Activated CD8-positive, alpha-beta T cell treated with anti-CD3 and anti-CD28 coated beads for 36 hours (primary cell): Measurements from ENCODE around the gene SOS1. TPM values are rescaled to one million over a fixed set of nuclear protein-coding genes. Genes with fewer than 3 reads are reported as not detected.
A peak's percentile ranks its signal among the peaks of the same experiment; 100 is the strongest.

Source experiments
- ATAC-seq: fragments of 200-7000 bp; cut with Tn5 transposase; one replicate; pipeline ENCODE4 v1.10.0; 2021; ENCODE audit warnings: mild to moderate bottlenecking, moderate library complexity
- CTCF ChIA-PET: fragments of 350-600 bp; sonication (Branson Sonifier 250); formaldehyde crosslinking; loops from one replicate; lab custom pipeline; 2021; ENCODE audit warnings: antibody characterized with exemption; lab: Charles Lee
- POLR2A ChIA-PET: fragments of 350-600 bp; sonication (Branson Sonifier 250); formaldehyde crosslinking; loops from one replicate; lab custom pipeline; 2021; ENCODE audit warnings: antibody characterized with exemption; lab: Charles Lee
- DNase-seq: peaks from one replicate; pipeline ENCODE4 v3.0.0-alpha.2; 2020
- H3K27ac Mint-ChIP-seq: one replicate; pipeline ENCODE4 v1.8.0; 2021; ENCODE audit warnings: mild to moderate bottlenecking, mixed read lengths
- H3K27me3 Mint-ChIP-seq: one replicate; pipeline ENCODE4 v1.8.0; 2021; ENCODE audit warnings: mixed read lengths
- H3K36me3 Mint-ChIP-seq: one replicate; pipeline ENCODE4 v1.8.0; 2021; ENCODE audit warnings: low read depth, mixed read lengths
- H3K4me1 Mint-ChIP-seq: one replicate; pipeline ENCODE4 v1.8.0; 2021; ENCODE audit warnings: low read depth, mixed read lengths
- H3K4me3 Mint-ChIP-seq: one replicate; pipeline ENCODE4 v1.8.0; 2021; ENCODE audit warnings: mild to moderate bottlenecking, moderate library complexity, mixed read lengths
- H3K9me3 Mint-ChIP-seq: one replicate; pipeline ENCODE4 v1.8.0; 2021; ENCODE audit warnings: mixed read lengths
- intact Hi-C: fragments of 100-400 bp; cut with micrococcal nuclease; formaldehyde crosslinking; loops from one replicate; pipeline ENCODE4 v1.10.0; 2022
- total RNA-seq, 2 experiments: library from RNA; stranded (reverse); gene quantifications; one replicate each; pipeline ENCODE4 v1.2.3, GENCODE V29; 2021
- TF ChIP-seq, protein P1 (sequence below): fragments of 200-600 bp; IDR thresholded peaks from one replicate; pipeline ENCODE4 v1.8.0; 2022; ENCODE audit warnings: antibody characterized with exemption, mild to moderate bottlenecking

The SOS1 gene
- total RNA-seq, 2 experiments from 2014 or later, result 43.6 to 56.8 TPM

DNA sequence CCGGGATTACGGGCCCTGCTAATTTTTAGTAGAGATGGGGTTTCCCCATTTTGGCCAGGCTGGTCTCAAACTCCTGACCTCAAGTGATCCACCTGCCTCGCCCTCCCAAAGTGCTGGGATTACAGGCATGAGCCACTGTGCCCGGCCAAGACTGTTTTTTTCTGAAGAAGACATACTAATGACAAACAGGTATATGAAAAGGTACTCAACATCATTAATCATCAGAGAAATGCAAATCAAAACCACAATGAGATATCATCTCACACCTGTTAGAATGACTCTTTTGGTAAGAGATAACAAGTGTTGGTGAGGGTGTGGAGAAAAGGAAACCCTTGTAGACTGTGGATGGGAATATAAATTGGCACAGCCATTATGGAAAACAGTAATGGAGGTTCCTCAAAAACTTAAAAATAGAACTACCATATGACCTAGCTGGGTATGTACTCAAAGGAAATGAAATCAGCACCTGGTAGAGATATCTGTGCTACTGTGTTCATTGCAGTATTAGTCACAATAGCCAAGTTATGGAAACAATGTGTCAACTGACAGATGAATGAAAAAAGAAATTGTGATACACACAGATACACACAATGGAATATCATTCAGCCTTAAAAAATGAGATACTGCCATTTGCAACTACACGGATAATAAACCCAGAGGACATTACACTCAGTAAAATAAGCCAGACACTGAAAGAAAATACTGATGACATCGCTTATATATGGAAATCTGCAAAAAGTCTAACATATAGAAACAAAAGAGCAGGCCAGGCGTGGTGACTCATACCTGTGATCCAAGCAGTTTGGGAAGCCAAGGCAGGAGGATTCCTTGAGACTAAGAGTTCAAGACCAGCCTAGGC, 20.8 kb downstream of the SOS1 start:
- CTCF ChIA-PET, result interaction anchor here (1.4 kb wide), 1 partner anchor 128 kb away, joined by 3 read pairs; no protein-coding TSS in a partner anchor
- DNase-seq, result peak; percentile 25

DNA sequence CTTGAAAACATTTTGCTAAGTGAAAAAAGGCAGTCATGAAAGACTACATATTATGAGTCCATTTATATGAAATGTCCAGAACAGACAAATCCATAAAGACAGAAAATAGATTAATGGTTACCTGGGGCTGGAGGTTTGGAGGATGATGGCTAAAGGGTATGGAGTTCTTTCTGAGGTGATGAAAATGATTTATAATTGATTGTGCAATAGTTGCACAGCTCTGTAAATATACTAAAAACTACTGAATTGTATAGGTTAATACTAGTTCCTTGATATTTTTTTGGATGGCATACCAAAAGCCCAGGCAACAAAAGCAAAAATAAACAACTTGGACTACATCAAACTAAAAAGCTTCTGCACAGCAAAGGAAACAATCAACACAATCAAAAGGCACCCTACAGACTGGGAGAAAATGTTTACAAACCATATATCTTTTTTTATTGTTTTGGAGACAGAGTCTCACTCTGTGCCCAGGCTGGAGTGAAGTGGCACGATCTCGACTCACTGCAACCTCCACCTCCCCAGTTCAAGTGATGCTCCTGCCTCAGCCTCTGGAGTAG, 21.5 kb downstream of the SOS1 start:
- ATAC-seq, result no peak
- H3K36me3 Mint-ChIP-seq, result peaks cover 32% of the 10 kb centered on the region
- POLR2A ChIA-PET, result interaction anchor here (1.5 kb wide), 1 partner anchor 22 kb away, joined by 5 read pairs; the partner anchor contains the start of gene SOS1

More for the DNA sequence above, 20.8 kb downstream of the SOS1 start:
- ATAC-seq, result peak; percentile 92
- Mint-ChIP-seq H3K9me3 (peaks cover 7% of the 10 kb centered on the region), H3K4me3 (no peak overlapping the region), H3K4me1 (peaks cover 63% of the 10 kb centered on the region), H3K36me3 (peaks cover 35% of the 10 kb centered on the region), H3K27ac (peak overlapping the region; percentile 91), H3K27me3 (no peaks in the 10 kb centered on the region)
- TF ChIP-seq, protein P1, sequence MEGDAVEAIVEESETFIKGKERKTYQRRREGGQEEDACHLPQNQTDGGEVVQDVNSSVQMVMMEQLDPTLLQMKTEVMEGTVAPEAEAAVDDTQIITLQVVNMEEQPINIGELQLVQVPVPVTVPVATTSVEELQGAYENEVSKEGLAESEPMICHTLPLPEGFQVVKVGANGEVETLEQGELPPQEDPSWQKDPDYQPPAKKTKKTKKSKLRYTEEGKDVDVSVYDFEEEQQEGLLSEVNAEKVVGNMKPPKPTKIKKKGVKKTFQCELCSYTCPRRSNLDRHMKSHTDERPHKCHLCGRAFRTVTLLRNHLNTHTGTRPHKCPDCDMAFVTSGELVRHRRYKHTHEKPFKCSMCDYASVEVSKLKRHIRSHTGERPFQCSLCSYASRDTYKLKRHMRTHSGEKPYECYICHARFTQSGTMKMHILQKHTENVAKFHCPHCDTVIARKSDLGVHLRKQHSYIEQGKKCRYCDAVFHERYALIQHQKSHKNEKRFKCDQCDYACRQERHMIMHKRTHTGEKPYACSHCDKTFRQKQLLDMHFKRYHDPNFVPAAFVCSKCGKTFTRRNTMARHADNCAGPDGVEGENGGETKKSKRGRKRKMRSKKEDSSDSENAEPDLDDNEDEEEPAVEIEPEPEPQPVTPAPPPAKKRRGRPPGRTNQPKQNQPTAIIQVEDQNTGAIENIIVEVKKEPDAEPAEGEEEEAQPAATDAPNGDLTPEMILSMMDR, result no peak
- POLR2A ChIA-PET, result interaction anchor here (0.6 to 1.5 kb wide), 4 partner anchors 9 to 29 kb away, joined by 3 to 5 read pairs (median 5); partner anchors contain the start of gene SOS1
- intact Hi-C loops, result no loop called here

DNA sequence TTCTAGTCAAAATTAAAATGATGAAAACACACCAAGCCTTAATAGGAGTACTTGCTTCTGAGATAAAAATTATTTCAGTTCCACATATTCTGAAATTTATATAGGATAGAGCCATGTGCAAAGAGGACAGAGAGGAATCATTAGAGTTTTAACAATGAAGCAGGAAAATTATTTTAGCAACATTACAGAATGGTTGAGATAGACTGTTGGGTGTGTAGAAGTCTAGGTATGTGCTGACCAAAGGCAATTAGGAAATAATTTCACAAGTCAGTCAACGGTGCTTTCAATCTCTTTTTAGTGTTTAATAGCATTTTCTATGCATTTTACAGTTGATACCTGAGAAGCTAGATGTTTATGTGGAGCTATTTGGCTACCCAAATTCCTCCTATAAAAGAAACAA, 25.2 kb downstream of the SOS1 start:
- no peak for DNase-seq
- H3K4me1 Mint-ChIP-seq, result peaks cover 61% of the 10 kb centered on the region
- no peak overlapping the region for H3K4me3 Mint-ChIP-seq
- POLR2A ChIA-PET, result interaction anchor here (1.1 kb wide), 1 partner anchor 25 kb away, joined by 3 read pairs; the partner anchor contains the start of gene SOS1
- TF ChIP-seq, protein P1, result no peak
- intact Hi-C loops, result no loop called here
- no peaks in the 10 kb centered on the region for H3K27me3 Mint-ChIP-seq
- CTCF ChIA-PET, result interaction anchor here (1.3 to 2.5 kb wide), 6 partner anchors 13 to 134 kb away, joined by 3 to 8 read pairs (median 7); no protein-coding TSS in a partner anchor
- H3K36me3 Mint-ChIP-seq, result peaks cover 31% of the 10 kb centered on the region
- peaks cover 5% of the 10 kb centered on the region for H3K9me3 Mint-ChIP-seq
- no peak overlapping the region for H3K27ac Mint-ChIP-seq
- ATAC-seq, result no peak

More for the DNA sequence above, 21.5 kb downstream of the SOS1 start:
- Mint-ChIP-seq H3K4me3 (no peak overlapping the region), H3K27ac (peak overlapping the region; percentile 91), H3K9me3 (peaks cover 7% of the 10 kb centered on the region), H3K4me1 (peaks cover 67% of the 10 kb centered on the region), H3K27me3 (no peaks in the 10 kb centered on the region)
- TF ChIP-seq, protein P1, result no peak
- CTCF ChIA-PET, result interaction anchor here (0.8 to 1.4 kb wide), 2 partner anchors 32 to 129 kb away, joined by 3 read pairs; no protein-coding TSS in a partner anchor
- no peak for DNase-seq
- intact Hi-C loops, result no loop called here

DNA sequence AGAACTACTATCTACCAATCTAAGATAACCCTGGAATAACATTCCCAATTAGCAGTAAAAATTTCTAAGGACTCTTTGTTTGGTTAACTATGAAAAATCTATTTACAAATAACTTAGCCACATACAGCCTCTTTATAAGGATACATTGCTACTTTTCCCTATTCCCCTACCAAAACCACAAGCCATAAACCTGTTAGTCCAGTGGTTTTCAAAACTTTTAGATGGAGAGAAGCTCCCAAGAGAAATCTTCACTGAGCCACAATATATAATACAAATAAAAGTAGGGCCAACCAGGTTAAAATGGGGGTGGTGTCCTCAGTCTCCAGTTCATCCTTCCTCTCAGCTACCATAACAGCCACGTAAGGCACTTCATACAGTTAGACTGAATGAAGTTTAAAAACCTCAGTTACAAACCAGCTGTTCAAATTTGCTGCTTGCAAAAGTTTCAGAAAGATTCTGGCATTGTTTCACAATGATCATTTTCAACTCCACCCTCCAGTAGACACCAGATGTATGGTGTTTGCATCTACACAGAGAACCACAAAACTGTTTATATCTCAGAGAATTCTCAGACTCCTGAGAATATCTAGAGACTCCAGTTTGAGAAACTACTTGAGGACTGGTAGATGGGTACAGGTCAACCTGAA, 26.0 kb downstream of the SOS1 start:
- peaks cover 1% of the 10 kb centered on the region for H3K9me3 Mint-ChIP-seq
- DNase-seq (no peak), ATAC-seq (peak; percentile 27)
- H3K4me3 Mint-ChIP-seq, result no peak overlapping the region
- CTCF ChIA-PET, result interaction anchor here (1.3 to 2.5 kb wide), 5 partner anchors 12 to 133 kb away, joined by 3 to 8 read pairs (median 7); no protein-coding TSS in a partner anchor
- H3K27me3 Mint-ChIP-seq, result no peaks in the 10 kb centered on the region
- intact Hi-C loops, result no loop called here
- H3K4me1 Mint-ChIP-seq, result peaks cover 55% of the 10 kb centered on the region
- H3K27ac Mint-ChIP-seq, result peak overlapping the region; percentile 37
- POLR2A ChIA-PET, result interaction anchor here (1.1 kb wide), 3 partner anchors 12 to 26 kb away, joined by 3 to 5 read pairs (median 3); partner anchors contain the start of gene SOS1
- TF ChIP-seq, protein P1, result no peak
- peaks cover 30% of the 10 kb centered on the region for H3K36me3 Mint-ChIP-seq
